Right ventricle myocardium inferior (tissue), 1 donor: ENCODE measurements around the gene ERMP1. TPM values are rescaled to one million over a fixed set of nuclear protein-coding genes. Genes with fewer than 3 reads are reported as not detected.
"Not testable (repeated sequence)": the region's sequence is repeated elsewhere in the genome, so short reads cannot be mapped to it uniquely, and the experiment has no call there.

Experiments used
- ATAC-seq: fragments of 200-7000 bp; cut with Tn5 transposase; one replicate; pipeline ENCODE4 v1.9.1; 2020; ENCODE audit warnings: mild to moderate bottlenecking, moderate library complexity
- DNase-seq: peaks from one replicate; pipeline ENCODE4 v3.0.0; 2021; ENCODE audit errors: missing footprints
- intact Hi-C: fragments of 100-400 bp; cut with DNase I; formaldehyde crosslinking; loops from one replicate; pipeline ENCODE4 v1.11.0; 2022
- long read RNA-seq: library from polyadenylated mRNA; unstranded; transcript quantifications from one replicate; pipeline ENCODE4 v2.0.0, GENCODE V29; 2021
- total RNA-seq: library from RNA; stranded (reverse); fragmentation: NEBNext Ultra II Directional; extraction: Animal tissue kit (Norgen Biotek cat#: 25700); gene quantifications from one replicate; pipeline ENCODE4 v1.2.1, GENCODE V29; 2021
- donor health status: DM: no; HTN: yes; CAD: no; lungs with severe emphysema.

Gene ERMP1, protein sequence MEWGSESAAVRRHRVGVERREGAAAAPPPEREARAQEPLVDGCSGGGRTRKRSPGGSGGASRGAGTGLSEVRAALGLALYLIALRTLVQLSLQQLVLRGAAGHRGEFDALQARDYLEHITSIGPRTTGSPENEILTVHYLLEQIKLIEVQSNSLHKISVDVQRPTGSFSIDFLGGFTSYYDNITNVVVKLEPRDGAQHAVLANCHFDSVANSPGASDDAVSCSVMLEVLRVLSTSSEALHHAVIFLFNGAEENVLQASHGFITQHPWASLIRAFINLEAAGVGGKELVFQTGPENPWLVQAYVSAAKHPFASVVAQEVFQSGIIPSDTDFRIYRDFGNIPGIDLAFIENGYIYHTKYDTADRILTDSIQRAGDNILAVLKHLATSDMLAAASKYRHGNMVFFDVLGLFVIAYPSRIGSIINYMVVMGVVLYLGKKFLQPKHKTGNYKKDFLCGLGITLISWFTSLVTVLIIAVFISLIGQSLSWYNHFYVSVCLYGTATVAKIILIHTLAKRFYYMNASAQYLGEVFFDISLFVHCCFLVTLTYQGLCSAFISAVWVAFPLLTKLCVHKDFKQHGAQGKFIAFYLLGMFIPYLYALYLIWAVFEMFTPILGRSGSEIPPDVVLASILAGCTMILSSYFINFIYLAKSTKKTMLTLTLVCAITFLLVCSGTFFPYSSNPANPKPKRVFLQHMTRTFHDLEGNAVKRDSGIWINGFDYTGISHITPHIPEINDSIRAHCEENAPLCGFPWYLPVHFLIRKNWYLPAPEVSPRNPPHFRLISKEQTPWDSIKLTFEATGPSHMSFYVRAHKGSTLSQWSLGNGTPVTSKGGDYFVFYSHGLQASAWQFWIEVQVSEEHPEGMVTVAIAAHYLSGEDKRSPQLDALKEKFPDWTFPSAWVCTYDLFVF
- total RNA-seq: 19.9 TPM
- long read RNA-seq, full-length matches to known transcripts: 18 of 22 reads
- long read RNA-seq, partial matches to known transcripts: 0 of 22 reads
- long read RNA-seq, other reads (novel, unspliced or antisense): 4 of 22 reads

DNA sequence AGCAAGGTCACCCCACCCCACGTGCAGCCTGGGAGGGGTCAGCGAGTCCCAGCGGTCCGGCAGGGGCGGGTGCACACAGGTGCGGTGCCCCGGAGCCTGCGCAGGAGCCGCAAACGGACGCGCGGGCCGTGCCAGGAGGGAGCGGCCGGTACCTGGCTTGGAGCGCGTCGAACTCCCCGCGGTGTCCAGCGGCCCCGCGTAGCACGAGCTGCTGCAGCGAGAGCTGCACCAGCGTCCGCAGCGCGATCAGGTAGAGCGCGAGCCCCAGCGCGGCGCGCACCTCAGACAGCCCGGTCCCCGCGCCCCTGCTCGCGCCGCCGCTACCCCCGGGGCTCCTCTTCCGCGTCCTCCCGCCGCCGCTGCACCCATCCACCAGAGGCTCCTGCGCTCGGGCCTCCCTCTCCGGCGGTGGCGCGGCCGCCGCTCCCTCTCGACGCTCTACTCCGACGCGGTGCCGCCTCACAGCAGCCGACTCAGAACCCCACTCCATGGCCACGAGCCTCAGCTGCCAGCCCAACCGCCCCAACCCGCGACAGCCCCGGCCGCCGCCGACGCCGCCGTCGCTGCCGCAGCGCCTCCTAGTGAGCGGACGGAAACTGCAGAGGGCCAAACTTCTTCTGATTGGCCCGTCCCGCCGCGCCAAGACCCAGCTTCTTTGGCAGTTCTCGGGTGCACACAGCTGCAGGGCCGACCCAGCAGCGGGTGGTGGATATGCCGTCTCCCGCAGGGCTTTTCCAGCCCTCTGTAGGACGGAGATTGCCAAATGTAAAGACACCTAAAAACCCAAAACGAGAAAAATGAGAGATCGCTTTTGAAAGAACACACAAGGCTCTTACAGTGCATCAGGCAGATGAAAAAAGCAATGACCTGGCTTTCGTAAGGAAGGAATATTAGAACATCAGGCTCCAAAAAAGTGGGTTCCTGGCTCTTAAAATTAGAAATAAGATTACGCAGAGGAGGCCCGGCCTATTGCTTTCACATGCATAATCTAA lies at the start of gene ERMP1:
Gene ERMP1 (minus strand): TSS at position 580 of the 992 bp plus-strand sequence. CDS start 90 bp downstream, at position 490.
- intact Hi-C loops: no loop called here
- ATAC-seq (peak; percentile 97), DNase-seq (peak; percentile 94)

DNA sequence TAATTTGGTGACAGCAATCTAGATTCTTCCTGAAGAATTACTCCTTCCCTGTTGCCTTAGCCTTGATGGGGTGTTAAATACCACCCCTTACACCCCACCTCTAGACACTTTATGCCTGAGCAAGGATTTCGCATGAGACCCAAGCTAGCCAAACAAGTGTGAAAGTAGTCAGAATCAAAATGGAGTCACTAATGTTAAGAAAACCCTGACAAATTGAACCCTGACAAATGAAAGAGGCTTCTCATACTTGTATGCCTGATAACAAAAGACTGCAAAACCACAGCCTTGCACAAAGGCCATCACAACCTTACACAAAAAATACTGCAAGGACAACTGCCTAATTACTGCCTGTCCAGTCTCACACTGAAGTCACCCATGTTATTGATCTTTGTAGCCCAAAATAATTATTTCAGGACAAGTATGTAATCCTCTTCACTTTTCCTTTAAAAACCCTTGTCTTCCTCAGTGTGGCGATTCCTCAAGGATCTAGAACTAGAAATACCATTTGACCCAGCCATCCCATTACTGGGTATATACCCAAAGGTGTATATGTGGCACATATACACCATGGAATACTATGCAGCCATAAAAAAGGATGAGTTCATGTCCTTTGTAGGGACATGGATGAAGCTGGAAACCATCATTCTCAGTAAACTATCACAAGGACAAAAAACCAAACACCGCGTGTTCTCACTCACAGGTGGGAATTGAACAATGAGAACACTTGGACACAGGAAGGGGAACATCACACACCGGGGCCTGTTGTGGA lies 49.5 kb upstream of the ERMP1 start:
- ATAC-seq, intact Hi-C loops, DNase-seq: not testable (repeated sequence)

DNA sequence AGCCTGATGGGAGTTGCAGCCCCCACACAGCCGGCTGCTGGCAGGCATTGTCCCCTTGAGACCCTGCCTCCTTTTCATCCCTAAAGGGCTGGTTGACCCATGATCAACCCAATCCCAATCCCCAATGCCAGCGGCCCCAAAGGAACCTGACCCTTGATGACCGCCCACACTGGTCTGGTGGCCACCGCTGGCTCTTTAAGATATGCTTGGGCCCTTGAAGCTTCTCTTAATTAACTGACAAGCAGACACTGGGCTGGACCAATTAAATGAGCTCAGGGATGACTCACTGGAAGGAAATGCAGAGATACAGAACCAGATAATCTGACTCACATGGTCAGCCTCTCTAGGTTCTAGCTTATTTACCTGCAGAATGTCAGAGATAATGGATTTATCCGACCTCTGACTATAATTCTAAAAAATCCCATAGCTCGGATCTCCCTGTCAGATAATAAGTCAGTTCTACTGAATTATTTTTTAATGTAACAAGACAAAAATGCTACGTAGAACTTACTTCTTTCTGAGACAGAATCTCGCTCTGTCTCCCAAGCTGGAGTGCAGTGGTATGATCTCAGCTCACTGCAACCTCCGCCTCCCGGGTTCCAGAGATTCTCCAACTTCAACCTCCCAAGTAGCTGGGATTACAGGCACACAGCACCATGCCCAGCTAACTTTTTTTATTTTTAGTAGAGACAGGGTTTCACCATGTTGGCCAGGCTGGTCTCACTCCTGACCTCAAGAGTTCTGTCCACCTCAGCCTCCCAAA lies 46.7 kb upstream of the ERMP1 start:
- intact Hi-C loops: no loop called here
- DNase-seq: no peak
- no peak for ATAC-seq

DNA sequence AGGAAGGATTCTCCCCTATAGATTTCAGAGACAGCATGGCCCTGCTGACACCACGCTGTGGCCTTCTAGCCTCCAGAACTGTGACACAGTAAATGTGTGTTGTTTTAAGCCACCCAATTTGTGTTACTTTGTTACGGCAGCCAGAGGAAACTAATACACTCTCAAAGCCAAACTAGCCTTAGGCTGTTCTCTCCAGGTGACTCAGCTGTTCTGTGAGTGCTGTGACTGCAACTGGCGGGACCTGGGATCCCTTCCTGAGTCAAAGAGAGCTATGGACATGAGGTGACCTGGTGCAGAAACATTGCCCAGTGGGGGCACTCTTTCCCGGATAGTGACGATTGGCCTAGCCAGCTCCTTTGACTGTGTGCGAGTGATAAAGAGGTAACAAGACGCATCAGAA lies 43.8 kb upstream of the ERMP1 start:
- intact Hi-C loops: no loop called here
- no peak for DNase-seq
- no peak for ATAC-seq

DNA sequence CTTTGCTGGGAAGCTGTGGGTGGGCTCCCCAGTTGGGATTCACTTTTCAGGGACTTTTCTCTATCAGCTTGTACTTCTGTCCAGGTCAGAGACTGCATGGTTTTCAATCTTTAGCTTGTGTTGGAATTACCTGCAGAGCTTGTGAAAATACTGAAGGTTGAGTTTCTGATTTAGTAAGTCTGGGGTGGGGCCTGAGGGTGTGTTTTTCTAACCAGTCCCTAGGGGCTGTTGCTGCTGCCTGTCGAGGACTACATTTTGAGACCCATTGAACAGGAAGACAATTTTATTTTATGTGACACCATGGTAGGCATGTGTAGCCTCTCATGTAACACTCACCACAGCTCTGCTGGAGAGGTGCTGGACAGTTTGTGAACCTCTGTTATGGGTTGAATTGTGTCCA lies 43.1 kb upstream of the ERMP1 start:
- ATAC-seq: no peak
- DNase-seq: no peak
- intact Hi-C loops: no loop called here

DNA sequence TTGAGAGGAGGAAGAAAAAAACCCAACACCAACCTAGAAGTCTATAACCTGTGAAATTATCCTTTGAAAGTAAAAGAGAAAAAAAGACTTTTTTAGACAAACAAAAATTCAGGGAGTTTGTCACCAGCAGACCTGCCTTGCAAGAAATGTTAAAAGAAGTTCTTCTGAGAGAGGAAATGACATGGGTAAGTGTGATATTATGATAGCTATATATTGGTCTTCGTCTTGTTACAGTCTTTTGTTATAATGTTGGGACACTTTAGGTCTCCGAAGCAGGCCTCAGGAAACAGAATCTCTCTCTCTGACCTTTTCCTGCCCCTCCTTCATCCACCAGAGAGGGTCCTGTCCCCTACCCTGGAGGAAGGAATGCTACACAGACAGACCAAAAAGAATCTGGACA lies 41.1 kb upstream of the ERMP1 start:
- DNase-seq (no peak), ATAC-seq (no peak)
- intact Hi-C loops: no loop called here

DNA sequence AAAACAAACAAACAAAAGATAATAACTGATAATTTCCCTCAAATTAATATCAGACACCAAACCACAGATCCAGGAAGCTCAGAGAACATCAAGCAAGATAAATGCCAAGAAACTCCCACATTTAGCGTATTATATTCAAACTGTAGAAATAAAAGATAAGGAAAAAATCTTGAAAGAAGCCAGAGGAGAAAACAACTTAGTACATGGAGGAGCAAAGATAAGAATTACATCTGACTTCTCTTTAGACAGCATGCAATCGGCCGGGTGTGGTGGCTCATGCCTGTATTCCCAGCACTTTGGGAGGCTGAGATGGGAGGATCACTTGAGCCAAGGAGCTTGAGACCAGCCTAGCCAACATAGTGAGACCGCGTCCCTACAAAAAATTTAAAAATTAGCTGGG lies 40.5 kb upstream of the ERMP1 start:
- no peak for ATAC-seq
- DNase-seq: no peak
- intact Hi-C loops: no loop called here

DNA sequence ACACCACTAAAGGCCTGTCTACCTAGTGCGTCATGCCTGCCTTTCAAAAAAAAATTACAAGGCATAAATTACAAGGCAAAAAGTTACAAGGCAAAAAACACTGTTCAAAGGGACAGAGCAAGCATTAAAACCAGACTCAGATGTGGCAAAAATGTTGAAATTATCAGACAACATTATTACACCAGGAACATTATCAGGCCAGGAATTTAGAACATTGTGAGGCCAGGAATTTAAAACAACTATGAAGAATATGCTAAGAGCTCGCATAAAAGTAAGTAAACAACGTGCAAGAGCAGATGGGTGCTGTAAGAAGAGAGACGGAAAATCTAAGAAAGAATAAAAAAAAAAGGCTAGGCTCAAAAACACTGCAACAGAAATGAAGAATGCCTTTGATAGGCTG lies 39.6 kb upstream of the ERMP1 start:
- no peak for DNase-seq
- no peak for ATAC-seq
- intact Hi-C loops: no loop called here

DNA sequence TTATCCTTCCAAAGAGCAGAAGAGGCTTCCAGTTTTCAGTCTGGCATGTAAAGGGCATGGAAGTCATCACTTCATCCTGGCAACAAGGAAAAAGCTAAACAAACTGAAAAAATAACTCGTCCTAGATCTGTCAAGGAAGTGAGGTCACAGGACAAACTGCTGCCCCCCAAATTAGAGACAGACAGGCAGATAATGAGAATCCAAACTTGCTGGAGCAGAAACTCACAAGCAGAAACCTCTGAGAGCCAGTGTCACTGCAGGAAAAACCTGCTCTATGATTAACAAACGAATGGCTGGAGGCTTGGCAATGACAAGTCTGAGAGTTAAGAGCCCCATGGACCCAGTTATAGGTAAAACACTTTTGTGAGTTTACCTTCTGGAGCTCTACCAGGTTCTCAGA lies 38.9 kb upstream of the ERMP1 start:
- no peak for DNase-seq
- intact Hi-C loops: no loop called here
- ATAC-seq: no peak

DNA sequence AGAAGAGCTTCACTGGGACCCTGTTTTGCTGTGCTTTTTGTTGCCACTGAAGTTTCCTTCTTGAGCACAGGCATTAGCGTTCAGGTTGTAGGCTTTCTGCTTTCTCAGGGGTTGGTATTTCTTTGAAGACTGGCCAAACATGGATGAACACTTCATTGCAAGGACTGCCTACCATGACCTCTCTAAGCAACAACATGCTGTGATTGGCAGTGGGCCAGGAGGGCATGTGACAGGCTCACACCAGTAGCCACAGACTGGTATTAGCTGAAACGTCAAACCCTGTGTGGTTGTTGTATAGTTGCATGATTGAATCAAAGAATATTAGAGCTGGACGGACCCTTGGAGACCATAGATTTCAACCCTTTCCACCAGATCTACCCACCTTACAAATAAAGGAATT lies 37.8 kb upstream of the ERMP1 start:
- no peak for DNase-seq
- intact Hi-C loops: no loop called here
- ATAC-seq: no peak

DNA sequence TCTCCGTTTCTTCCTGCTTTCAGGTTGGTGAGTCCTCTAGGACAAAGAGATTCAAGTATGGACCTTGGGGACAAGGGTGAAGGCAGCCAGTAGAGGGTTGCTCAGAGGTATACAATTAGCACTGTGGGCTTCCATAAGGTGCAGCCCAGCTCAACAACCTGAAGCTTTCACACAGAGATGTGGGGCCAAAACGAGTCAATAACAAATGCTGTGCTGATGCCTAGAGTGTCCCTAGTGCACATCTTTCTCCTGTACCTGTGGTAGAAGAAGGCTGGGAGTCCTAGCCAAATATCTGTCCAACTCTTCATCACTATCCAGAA lies 37.1 kb upstream of the ERMP1 start:
- intact Hi-C loops: no loop called here
- DNase-seq: no peak
- no peak for ATAC-seq

DNA sequence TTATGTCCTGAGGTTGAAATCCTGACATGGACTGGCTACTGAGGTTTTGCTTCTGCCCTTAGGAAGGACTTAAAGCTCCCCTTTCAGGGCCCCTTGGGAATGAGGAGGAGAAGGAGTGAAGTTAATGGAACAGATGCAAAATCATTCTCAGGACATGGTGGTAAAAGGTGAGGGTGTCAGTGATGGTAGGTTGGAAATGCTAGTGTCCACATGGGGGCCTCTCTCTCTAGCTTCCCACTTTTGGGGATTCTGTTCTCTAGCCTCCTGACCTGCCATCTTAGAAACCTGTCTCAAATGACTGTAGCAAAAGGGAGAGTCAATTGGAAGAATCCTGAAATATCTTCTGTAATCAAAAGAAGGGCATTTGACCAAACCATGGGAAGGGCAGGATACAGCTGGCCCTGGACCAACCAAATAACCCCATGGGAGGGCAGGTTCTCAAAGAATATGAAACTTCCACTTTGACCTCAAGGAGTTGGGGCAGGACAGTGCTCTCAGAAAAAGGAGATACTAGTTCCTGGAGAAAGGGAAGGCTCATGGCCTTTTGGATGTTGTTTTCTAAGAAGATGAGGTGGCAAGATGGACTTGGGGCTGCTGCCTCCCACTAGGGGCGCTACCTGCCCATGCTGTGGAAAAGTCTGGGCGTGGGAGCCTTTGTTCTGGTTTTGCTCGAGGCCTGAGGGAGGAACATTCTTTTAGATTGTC lies 36.5 kb upstream of the ERMP1 start:
- intact Hi-C loops: no loop called here
- DNase-seq (no peak), ATAC-seq (no peak)

DNA sequence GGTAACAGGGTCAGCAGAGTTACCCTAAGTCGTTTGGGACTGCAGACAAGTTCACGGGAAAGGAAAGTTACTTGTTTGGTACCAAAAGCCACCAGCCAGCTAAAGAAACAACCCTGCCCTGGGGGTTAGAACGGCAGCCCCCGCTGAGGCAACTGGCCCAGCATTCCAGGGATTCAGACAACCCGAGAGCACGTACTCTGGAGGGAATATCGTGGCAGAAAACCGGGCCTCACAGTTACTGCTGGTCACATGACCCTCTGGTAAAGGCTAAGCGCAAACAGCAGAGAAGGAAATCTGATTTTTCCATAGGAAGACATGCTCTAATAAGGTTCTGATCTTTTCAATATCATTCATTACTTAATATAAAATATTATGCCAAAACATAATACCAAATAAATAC lies 35.3 kb upstream of the ERMP1 start:
- DNase-seq (no peak), ATAC-seq (no peak)
- intact Hi-C loops: no loop called here

DNA sequence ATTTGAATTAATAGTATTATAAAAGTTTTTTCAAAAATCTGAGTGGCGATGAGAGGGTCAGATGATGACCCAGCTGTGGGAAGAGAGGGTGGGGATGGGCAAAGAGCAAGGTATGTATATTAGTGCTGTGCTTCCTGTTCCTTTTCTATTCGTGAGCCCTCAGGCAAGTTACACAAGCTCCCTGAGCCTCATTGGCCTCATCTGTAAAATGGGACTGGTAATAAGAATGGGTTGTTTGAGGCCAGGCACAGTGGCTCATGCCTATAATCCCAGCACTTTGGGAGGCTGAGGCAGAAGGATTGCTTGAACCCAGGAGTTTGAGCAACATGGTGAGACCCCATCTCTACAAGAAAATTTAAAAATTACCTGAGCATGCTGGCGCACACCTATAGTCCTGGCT lies 33.8 kb upstream of the ERMP1 start:
- ATAC-seq: no peak
- DNase-seq: no peak
- intact Hi-C loops: no loop called here

DNA sequence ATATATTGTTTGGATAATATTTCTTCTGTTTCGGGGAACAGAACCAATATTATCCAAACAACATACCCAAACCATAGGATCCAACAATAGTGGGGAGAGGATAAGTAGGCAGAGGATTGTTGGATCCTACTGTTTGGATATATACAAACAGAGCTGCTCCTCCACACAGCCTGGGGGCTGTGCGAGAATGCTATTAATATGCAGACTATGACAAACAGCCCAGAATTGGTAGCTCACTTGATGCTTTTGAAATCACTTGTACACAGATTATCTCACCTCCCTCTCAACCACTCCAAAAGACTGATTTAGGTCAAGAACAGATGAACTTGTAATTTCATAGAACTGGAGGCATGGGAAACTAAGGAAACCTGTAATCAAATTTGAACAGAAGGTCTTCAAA lies 33.4 kb upstream of the ERMP1 start:
- ATAC-seq: no peak
- intact Hi-C loops: no loop called here
- no peak for DNase-seq

DNA sequence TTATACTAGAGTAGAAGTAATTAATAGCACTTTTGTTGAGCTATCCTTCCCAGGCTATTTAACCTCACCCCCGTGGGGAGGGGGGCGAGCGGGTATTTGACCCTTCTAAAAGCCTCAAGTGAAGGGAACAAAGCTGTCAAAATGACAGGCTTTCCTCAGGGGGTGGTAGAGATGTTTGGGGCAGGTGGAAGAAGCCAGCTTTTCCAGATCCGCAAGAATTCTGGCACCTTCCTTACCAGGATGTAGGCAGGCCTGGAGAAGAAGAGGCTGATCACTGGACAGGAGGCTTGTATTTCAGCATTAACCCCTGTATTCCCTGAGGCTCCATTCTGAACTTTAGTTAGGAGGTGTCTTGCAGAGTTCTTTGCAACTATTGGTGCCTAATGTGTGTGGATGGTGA lies 31.5 kb upstream of the ERMP1 start:
- intact Hi-C loops: no loop called here
- DNase-seq: no peak
- ATAC-seq: no peak
